IPS-NIHi7 (cell line): Measurements from ENCODE around the gene PHC3.
"Not testable (repeated sequence)": the region's sequence is repeated elsewhere in the genome, so short reads cannot be mapped to it uniquely, and the experiment has no call there.

Source experiments
- DNase-seq: peaks from one replicate; pipeline ENCODE4 v3.0.0; 2012; ENCODE audit warnings: mixed read lengths; ENCODE audit errors: extremely low spot score

Gene PHC3, protein sequence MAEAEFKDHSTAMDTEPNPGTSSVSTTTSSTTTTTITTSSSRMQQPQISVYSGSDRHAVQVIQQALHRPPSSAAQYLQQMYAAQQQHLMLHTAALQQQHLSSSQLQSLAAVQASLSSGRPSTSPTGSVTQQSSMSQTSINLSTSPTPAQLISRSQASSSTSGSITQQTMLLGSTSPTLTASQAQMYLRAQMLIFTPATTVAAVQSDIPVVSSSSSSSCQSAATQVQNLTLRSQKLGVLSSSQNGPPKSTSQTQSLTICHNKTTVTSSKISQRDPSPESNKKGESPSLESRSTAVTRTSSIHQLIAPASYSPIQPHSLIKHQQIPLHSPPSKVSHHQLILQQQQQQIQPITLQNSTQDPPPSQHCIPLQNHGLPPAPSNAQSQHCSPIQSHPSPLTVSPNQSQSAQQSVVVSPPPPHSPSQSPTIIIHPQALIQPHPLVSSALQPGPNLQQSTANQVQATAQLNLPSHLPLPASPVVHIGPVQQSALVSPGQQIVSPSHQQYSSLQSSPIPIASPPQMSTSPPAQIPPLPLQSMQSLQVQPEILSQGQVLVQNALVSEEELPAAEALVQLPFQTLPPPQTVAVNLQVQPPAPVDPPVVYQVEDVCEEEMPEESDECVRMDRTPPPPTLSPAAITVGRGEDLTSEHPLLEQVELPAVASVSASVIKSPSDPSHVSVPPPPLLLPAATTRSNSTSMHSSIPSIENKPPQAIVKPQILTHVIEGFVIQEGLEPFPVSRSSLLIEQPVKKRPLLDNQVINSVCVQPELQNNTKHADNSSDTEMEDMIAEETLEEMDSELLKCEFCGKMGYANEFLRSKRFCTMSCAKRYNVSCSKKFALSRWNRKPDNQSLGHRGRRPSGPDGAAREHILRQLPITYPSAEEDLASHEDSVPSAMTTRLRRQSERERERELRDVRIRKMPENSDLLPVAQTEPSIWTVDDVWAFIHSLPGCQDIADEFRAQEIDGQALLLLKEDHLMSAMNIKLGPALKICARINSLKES

DNA sequence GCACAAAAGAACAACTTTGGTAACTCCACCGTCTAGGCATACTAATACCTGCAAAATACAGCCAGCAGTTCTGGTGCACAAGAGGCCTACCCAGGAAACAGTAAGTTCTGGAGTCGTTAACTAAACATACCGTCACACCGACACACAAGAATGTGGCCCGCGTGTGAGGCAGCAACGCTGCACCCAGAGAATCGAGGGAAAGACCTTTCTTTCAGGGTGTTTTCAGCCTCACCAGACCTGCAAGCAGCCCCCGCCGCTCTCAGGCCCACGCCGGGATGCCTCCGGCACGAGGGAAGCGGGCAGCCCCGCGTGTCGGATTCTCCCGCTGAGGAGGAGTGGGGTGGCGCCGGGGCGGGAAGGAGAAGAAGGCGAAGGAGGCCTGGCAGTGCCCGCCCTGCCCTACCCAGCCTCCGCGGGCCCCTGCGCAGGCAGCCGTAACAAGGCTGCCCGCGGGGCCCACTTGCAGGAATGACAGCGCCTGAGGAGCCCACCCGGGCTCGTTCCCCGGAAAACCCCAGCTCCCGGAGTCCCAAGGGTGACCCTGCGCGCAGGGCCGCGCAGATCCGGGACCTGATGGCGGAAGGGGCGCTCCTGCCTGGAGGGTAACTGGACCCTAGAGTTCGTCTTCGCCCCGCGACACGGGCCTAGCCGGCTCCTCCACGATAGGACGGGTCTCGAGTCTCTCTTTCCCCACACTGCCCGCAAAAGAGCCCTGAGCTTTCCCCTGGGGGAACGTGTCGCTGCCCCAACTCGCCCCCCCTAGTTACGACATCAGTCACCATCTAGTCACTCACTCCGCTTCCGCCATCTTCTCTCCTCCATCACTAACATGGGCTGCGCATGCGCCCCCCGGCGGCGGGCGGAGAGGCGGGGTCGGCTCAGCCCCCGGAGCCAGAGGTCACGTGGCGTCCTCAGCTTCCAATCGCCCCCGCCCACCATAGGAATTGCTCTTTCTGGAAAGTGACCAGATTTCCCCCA is at the start of gene PHC3:
Gene PHC3, minus strand, starts transcription at position 826 of the 978 bp plus-strand sequence. Its CDS starts 18 bp downstream, at position 808.
- DNase-seq, result peak; percentile 99

DNA sequence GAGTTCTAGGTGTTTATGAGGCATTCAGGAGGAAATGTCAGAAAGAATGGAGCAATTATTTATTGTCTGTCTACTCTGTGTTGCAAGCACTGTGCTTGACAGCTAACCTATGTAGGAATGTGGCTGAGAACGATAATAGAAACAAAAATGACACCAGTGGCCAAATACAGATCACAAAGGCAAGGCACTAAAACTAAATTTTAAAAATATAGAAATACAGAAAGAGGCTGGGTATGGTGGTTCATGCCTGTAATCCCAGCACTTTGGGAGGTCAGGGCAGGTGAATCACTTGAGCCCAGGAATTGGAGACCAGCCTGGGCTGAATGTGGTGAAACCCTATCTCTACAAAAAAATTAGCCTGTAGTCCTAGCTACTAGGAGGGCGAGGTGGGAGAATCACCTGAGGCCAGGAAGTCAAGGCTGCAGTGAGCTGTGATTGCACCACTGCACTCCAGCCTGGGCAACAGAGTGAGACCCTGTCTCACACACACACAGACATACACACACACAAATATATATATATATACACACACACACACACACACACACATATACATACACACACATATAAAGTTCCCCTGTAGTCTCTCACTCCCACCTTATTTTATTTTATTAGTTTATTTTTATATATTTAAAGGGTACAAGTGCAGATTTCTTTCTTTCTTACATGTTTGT is 46.7 kb upstream of the PHC3 start:
- DNase-seq, result no peak

DNA sequence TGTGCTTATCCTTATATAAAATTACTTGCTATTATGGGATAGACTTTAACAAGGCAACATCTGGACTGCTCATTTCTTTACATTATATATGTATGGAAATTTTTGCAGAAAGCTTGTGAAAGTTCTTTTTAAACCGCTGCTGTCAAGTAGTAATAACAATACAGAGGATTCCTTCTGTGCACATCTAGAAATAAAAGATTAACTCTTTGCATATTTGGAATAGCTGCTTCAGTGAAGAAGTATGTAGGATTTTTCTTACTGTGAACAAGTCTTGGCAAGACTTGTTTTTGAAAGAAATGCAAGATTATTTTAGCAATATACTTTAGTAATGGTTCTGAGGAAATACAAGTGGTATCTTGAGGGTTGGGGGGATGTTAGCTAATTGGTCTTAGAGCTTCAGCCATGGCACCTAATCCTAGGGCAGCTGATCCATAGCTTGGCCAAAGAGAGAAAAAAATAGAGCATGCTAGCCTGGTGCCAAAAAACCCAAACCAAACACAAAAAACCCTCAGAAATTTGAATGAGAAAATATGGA is 45.0 kb upstream of the PHC3 start:
- DNase-seq, result no peak

DNA sequence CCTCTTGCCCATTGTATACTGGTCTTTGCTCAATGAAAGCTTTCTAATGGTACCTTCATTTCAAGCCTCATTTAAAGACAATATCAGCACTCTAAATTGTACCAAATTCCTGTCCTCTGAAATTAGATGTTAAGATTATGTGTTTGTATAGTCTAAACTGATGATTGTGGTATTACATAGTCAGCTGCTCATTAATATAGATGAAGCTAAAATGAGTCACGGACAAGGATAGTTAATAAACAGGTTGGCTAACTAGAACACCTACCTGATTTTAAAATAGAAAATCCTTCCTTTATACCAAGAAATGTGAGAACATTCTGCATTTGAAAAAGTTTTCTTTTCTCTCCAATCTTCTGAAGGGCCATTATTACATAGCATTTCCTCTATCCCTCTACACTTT is 43.6 kb upstream of the PHC3 start:
- no peak for DNase-seq

DNA sequence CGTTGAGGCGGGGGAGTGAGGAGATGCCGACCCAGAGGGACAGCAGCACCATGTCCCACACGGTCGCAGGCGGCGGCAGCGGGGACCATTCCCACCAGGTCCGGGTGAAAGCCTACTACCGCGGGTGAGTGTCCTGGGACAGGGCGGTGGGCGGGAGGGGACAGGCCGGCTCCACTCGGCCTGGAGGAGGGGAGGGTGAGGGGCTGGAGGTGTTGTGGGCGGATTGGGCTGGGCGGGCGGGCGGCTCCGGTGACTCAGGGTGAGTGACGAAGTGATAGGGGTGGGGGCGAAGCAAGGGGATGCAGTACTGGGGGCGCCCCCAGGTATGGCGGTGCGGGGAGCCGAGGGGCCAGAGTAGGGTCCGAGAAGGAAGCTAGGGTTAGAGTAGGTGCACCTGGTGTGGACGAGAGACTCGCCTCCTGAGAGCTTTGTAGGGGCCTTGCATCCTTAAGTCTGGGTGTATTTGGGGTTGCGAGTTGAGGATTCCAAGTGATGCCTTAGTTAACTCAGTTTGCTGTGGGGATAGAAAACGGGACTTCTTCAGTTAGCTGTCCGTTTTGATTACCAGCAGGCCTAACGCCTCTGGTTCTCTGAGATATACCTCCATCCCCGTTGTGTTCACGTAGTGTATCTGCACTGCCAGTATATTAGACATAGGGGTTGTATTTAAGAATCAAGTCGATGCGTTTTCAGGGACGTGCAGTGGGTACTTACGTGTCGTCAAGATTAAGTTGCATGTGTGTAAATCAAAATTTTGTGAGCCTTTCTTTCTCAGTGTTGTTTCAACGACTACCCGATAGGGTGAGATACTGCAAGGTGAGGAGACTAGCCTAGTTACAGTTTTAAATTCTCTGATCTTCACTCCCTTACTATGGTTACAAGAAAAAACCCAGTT is 41.4 kb upstream of the PHC3 start:
- DNase-seq, result peak; percentile 77

DNA sequence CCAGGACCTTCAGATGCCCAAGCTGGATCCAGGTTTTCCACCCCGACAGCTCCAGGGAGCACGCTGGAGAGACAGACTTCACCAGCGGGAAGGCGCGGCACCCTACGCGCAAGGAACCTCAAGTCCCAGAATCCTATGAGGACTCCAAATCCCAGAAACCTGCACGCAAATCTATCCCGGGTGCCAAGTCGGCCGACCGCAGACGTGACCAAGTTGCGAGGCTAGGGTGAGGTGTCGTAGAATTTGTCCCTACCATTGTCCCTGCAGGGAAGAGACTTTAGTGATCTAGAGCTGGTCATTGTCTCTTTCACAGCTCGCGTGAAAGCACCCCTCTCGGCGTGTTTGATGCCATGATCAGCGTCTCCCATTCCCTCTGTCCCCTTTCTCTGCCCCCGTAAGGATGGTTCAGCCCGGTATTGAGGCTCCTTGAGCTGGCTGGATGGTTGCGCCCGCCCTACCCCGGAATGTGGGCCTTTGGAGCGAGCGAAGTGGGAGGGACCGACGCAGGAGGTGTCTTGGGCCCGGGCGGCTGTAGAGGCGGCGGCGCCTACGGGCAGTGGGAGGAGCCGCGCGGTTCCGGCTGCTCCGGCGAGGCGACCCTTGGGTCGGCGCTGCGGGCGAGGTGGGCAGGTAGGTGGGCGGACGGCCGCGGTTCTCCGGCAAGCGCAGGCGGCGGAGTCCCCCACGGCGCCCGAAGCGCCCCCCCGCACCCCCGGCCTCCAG is 40.6 kb upstream of the PHC3 start, which contains the start of gene PRKCI:
Gene PRKCI, plus strand, starts transcription at position 501 of the 723 bp plus-strand sequence. CDS start 246 bp downstream, outside the sequence.
- DNase-seq, result peak; percentile 97

DNA sequence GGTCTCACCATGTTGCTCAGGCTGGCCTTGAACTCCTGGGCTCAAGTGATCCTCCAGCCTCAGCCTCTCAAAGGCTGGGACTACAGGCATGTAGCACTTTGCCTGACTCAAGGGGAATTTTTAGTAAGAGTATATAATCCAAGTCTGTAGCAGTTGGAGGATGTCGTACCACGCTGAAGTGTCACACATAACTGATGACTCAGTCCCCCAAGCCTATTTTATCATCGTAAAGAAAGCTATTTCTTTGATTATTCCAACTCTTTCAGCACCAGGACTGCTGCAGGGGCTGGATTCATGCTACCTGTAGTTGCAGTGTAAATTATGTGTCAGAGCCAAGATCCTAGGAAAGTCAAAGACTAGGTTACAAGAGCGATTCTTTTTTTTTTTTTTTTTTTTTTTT is 39.3 kb upstream of the PHC3 start:
- no peak for DNase-seq

DNA sequence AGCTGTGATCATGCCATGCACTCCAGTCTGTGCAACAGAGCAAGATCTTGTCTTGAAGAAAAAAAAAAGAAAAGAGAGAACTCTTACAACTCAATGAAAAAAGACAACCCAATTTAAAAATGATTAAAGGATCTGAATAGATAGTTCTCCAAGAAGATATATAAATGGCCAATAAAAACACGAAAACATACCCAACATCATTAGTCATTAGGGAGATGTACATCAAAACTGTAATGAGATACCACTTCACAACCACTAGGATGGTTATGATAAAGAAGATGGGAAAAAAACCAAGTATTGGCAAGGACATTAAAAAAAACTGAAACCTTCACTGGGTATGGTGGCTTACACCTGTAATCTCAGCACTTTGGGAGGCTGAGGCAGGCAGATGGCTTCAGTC is 38.3 kb upstream of the PHC3 start:
- no peak for DNase-seq

DNA sequence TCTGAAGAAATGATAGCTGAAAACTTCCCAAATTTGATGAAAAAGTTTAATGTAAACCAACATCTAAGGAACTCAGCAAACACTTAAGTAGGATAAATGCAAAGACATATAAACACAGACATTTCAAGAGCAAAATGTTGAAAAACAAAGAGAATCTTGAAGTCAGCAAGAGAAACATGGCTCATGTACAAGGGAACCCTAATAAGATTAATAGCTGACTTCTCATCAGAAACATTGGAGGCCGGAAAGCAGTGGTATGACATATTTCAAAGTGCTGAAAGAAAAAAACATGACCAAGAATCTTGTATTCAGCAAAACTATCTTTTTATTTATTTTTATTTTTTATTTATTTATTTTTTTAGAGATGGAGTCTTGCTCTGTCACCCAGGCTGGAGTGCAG is 30.1 kb upstream of the PHC3 start:
- no peak for DNase-seq

DNA sequence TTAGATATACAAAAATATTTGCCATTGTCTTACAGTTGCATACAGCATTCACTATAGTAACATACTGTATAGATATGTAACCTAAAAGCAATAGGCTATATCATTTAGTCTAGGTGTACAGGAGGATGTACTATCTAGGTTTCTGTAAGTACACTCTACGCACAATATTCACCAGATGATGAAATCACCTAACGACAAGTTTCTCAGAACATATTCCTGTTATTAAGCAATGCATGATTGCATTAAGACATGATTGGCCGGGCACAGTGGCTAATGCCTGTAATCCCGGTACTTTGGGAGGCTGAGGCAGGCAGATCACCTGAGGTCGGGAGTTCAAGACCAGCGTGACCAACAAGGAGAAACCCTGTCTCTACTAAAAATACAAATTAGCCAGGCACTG is 26.2 kb upstream of the PHC3 start:
- DNase-seq, result no peak

DNA sequence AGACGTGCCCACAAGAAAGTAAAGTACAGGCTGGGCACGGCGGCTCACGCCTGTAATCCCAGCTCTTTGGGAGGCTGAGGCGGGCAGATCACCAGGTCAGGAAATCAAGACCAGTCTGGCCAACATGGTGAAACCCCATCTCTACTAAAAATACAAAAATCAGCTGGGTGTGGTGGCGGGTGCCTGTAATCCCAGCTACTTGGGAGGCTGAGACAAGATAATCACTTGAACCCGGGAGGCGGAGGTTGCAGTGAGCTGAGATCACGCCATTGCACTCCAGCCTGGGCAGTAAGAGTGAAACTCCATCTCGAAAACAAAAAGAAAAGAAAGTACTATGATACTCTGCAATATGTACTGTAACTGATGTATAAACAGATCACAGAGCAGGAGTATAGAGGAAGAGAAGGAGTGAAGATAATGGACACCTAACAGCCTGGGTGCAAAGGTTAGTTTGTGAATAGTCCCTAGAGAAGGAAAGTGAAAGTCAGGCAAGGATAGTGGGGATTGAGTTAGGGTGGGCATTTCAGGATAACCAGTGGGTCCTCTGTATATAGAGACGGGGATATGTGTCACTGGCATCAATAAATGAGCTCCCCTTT is 24.7 kb upstream of the PHC3 start:
- DNase-seq, result not testable (repeated sequence)

DNA sequence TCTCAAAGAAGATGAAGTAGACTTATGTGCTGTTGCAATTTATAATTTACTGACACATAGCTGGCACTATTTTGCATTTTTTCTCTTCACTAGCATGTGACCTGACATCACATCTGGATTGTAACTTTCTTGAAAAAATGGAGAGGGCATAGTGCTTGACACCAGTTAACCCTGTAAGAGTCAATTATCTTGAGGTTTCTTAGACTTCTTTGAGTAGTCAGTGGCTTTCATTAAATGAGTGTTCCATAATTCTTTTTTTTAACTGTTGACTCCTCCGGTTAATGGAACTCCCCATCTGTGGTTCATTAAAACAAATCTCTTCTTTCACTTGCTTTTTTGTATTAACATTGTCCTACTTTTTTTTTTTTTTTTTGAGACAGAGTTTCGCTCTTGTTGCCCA is 23.8 kb upstream of the PHC3 start:
- no peak for DNase-seq

DNA sequence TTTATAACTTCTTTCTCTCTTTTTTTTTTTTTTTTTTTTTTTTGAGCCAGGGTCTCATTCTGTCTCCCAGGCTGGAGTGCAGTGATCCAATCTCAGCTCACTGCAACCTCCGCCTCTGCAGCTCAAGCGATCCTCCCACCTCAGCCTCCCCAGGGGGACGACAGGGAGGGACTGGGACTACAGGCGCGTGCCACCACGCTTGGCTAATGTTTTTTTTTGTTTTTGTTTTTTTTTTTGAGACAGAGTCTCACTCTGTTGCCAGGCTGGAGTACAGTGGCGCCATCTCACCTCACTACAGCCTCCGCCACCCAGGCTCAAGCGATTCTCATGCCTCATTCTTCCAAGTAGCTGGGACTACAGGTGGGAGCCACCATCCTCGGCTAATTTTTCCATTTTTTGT is 23.0 kb upstream of the PHC3 start:
- no peak for DNase-seq

DNA sequence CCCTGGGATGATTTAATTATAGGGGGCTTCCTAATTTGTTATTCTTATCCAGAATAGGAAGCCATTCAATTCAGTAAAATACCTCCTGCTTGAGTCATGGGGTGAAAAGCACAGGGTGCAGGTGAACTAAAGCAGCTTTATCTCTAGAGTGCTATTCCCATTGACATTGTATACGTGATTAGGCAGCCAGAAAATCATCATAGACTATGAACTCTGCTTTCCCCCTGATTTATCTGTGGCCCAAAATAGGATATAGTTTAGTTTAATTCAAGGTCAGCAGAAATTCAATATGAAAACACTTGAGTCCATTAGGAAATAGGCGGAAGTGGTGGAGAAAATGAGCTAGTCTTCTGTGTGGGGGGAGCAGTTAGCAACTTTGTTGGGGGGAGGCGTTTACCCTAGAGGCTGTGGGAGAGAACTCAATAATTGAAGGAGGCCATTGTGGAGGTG is 22.5 kb upstream of the PHC3 start:
- peak; percentile 9 for DNase-seq

DNA sequence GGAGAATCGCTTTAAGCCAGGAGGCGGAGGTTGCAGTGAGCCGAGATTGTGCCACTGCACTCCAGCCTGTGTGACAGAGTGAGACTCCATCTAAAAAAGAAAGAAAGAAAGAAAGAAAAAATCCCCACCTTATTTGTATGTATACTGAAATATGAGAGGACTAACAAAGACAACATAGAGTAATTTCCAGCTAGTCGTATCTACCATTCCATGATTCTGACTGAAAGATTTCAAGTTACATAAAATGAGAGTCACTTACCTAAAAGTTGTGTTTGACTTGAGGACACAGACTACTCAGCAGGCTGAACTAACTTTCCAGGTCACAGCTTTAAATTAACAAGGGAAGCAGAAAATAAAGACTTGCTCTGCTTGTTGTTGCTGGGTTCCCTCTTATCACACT is 21.9 kb upstream of the PHC3 start:
- no peak for DNase-seq

DNA sequence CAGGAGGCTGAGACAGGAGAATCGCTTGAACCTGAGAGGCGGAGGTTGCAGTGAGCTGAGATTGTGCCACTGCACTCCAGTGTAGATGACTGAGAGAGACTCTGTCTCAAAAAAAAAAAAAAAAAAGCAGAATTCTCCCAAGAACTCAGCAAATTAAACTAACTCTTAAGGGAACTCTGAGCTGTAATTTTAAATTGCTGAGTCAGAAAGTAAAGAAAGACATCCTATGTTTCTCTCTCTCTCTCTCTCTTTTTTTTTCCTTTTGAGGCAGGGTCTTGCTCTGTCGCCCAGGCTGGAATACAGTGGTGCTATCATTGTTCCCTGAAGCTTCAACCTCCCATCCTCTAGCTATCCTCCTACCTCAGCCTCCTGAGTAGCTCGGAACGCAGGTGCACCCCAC is 20.0 kb upstream of the PHC3 start:
- no peak for DNase-seq

DNA sequence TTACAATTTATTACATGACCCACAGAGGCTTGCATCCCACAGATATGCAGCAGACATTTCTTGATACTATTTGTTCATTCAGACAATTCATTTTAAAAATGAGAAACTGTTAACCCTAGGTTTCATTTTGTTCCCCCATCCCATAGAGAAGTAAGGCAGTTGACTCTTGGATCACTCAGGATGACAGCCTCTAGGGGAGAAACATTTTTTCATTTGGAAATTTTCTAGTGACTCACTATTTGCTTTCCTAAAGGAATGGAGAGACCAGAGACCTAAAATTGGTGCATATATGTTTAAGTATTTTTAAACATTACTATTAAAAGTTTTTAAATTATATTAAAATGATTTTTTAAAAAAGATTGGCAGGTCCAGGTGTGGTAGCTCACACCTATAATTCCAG is 19.5 kb upstream of the PHC3 start:
- DNase-seq, result no peak

DNA sequence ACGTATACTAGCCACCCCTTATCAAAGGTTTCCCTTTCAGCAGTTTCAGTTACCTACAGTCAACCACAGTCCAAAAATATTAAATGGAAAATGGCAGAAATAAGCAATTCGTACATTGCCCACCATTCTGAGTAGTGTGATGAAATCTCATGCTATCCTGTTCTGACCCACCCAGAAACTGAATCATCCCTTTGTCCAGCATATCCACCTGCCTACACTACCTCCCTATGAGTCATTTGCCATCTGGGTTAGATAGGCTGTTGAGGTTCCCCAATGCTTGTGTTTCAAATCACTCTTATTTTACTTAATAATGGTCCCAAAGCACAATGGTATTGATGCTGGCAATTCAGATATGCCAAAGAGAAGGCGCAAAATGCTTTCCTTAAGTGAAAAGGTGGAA is 15.3 kb upstream of the PHC3 start:
- no peak for DNase-seq
